B cell (primary cell): ENCODE measurements around the gene TMEM151A.

ENCODE experiments used
- CTCF ChIP-seq: fragments of 200-600 bp; IDR thresholded peaks from one replicate; pipeline ENCODE4 v1.8.0; 2022; ENCODE audit warnings: antibody characterized with exemption, mild to moderate bottlenecking
- EZH2 ChIP-seq: IDR thresholded peaks from 2 replicates; pipeline ENCODE4 v1.6.1; 2012; ENCODE audit warnings: borderline replicate concordance, low read depth, mild to moderate bottlenecking, moderate library complexity, low read length; ENCODE audit not compliant: insufficient read depth, poor library complexity, severe bottlenecking

GRCh38 chr11:66297610-66298009, 5.9 kb downstream of the TMEM151A start:
- TF ChIP-seq CTCF (no peak), EZH2 (no peak)
